ENCODE results near the gene MEIKIN.

DNA sequence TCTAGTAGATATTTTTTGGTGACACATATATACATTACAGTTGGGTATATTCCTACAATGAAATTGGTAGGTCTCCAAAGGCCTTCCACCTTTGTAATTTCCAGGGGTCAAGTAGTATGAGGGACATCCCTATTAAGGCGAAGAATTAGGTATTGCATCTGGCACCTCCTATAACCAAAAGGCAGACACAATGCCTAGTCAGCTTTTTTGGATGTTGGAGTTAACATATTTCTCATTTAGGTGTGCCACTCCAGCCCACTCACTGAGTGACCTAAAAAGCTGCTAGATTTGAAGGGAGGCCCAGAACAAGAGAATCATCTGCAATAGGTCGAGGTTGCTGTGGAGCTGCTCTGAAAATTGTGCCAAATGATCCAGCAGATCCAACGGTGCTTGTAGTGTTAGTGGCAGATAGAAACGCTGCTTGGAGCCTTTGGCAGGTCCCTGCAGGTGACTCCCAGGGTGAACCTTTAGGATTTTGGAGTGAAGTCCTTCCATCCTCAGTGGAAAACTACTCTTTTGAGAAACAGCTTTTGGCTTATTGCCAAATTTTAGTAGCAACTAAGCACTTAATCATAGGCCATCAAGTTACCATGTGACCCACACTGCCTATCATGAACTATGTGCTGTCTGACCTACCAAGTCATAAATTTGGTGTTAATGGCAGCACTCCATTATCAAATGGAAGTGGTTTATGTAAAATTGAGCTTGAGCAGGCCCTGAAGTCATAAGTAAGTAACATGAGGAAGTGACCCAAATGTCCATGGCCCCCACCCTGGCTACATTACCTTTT is 132.9 kb downstream of the MEIKIN start:
- TF ChIP-seq, protein P1, sequence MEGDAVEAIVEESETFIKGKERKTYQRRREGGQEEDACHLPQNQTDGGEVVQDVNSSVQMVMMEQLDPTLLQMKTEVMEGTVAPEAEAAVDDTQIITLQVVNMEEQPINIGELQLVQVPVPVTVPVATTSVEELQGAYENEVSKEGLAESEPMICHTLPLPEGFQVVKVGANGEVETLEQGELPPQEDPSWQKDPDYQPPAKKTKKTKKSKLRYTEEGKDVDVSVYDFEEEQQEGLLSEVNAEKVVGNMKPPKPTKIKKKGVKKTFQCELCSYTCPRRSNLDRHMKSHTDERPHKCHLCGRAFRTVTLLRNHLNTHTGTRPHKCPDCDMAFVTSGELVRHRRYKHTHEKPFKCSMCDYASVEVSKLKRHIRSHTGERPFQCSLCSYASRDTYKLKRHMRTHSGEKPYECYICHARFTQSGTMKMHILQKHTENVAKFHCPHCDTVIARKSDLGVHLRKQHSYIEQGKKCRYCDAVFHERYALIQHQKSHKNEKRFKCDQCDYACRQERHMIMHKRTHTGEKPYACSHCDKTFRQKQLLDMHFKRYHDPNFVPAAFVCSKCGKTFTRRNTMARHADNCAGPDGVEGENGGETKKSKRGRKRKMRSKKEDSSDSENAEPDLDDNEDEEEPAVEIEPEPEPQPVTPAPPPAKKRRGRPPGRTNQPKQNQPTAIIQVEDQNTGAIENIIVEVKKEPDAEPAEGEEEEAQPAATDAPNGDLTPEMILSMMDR (IDR thresholded peaks at IDR 0.05; ENCODE audit: poor library complexity, severe bottlenecking) = no peak
- TF ChIP-seq, protein P2, sequence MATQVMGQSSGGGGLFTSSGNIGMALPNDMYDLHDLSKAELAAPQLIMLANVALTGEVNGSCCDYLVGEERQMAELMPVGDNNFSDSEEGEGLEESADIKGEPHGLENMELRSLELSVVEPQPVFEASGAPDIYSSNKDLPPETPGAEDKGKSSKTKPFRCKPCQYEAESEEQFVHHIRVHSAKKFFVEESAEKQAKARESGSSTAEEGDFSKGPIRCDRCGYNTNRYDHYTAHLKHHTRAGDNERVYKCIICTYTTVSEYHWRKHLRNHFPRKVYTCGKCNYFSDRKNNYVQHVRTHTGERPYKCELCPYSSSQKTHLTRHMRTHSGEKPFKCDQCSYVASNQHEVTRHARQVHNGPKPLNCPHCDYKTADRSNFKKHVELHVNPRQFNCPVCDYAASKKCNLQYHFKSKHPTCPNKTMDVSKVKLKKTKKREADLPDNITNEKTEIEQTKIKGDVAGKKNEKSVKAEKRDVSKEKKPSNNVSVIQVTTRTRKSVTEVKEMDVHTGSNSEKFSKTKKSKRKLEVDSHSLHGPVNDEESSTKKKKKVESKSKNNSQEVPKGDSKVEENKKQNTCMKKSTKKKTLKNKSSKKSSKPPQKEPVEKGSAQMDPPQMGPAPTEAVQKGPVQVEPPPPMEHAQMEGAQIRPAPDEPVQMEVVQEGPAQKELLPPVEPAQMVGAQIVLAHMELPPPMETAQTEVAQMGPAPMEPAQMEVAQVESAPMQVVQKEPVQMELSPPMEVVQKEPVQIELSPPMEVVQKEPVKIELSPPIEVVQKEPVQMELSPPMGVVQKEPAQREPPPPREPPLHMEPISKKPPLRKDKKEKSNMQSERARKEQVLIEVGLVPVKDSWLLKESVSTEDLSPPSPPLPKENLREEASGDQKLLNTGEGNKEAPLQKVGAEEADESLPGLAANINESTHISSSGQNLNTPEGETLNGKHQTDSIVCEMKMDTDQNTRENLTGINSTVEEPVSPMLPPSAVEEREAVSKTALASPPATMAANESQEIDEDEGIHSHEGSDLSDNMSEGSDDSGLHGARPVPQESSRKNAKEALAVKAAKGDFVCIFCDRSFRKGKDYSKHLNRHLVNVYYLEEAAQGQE (IDR thresholded peaks at IDR 0.05; ENCODE audit: borderline replicate concordance) = no peak
- TF ChIP-seq EZH2 (IDR thresholded peaks at IDR 0.05; ENCODE audit: borderline replicate concordance, insufficient read depth, low read length, poor library complexity, severe bottlenecking) (no peak), RAD21 (conservative IDR thresholded peaks at IDR 0.05) (no peak), EP300 (conservative IDR thresholded peaks at IDR 0.05; ENCODE audit: poor library complexity, severe bottlenecking) (no peak), TAF1 (IDR thresholded peaks at IDR 0.05; ENCODE audit: low read depth) (no peak), POLR2AphosphoS5 (IDR thresholded peaks at IDR 0.05) (no peak)

All from neural cell (in vitro differentiated cells).